WTC11 (cell line): ENCODE data around the gene LMLN. TPM values are rescaled to one million over a fixed set of nuclear protein-coding genes. Genes with fewer than 3 reads are reported as not detected.
"Not testable (repeated sequence)": the region's sequence is repeated elsewhere in the genome, so short reads cannot be mapped to it uniquely, and the experiment has no call there.

Source experiments
- ATAC-seq: fragments of 200-7000 bp; cut with Tn5 transposase; 2 replicates; pipeline ENCODE4 v1.10.0; 2021; ENCODE audit warnings: mild to moderate bottlenecking, moderate library complexity
- CTCF ChIA-PET: fragments of 300-600 bp; sonication (Branson Sonifier 250); formaldehyde crosslinking; loops from one replicate; lab custom pipeline; 2021; ENCODE audit warnings: antibody characterized with exemption; lab: Charles Lee
- POLR2A ChIA-PET: fragments of 350-600 bp; sonication (Branson Sonifier 250); formaldehyde crosslinking; loops from one replicate; lab custom pipeline; 2021; ENCODE audit warnings: antibody characterized with exemption; lab: Charles Lee
- DNase-seq: peaks from one replicate; pipeline ENCODE4 v3.0.0; 2021; ENCODE audit warnings: low spot score
- H3K27ac Mint-ChIP-seq: 2 replicates; pipeline ENCODE4 v1.8.0; 2021; ENCODE audit warnings: mixed read lengths
- H3K27me3 Mint-ChIP-seq: 2 replicates; pipeline ENCODE4 v1.8.0; 2021; ENCODE audit warnings: low read depth, mild to moderate bottlenecking, moderate library complexity, mixed read lengths
- H3K36me3 Mint-ChIP-seq: 2 replicates; pipeline ENCODE4 v1.8.0; 2021; ENCODE audit warnings: mixed read lengths
- H3K4me1 Mint-ChIP-seq: 2 replicates; pipeline ENCODE4 v1.8.0; 2022; ENCODE audit warnings: mixed read lengths
- H3K4me3 Mint-ChIP-seq: 2 replicates; pipeline ENCODE4 v1.8.0; 2021; ENCODE audit warnings: mild to moderate bottlenecking, moderate library complexity, mixed read lengths
- H3K9me3 Mint-ChIP-seq: 2 replicates; pipeline ENCODE4 v1.8.0; 2021; ENCODE audit warnings: mixed read lengths
- CBFB ChIP-seq: sonication (generic); formaldehyde crosslinking; IDR thresholded peaks from 2 replicates; pipeline ENCODE4 v1.8.1; 2022; ENCODE audit warnings: mild to moderate bottlenecking, low read depth, missing genetic modification reagents
- E2F5 ChIP-seq: sonication (generic); formaldehyde crosslinking; IDR thresholded peaks from 2 replicates; pipeline ENCODE4 v1.8.1; 2022; ENCODE audit warnings: mild to moderate bottlenecking, moderate library complexity, missing genetic modification reagents
- ERG ChIP-seq: fragments of 250-450 bp; sonication (Bioruptor Pico); IDR thresholded peaks from 2 replicates; pipeline ENCODE4 v1.8.0; 2021; ENCODE audit warnings: mild to moderate bottlenecking
- FOXP1 ChIP-seq: sonication (generic); formaldehyde crosslinking; IDR thresholded peaks from 2 replicates; pipeline ENCODE4 v1.8.0; 2022; ENCODE audit warnings: missing genetic modification reagents, mild to moderate bottlenecking, moderate library complexity, borderline replicate concordance
- GABPB1 ChIP-seq: sonication (generic); formaldehyde crosslinking; IDR thresholded peaks from 2 replicates; pipeline ENCODE4 v1.8.1; 2023; ENCODE audit warnings: mild to moderate bottlenecking, missing genetic modification reagents
- GRHL2 ChIP-seq: fragments of 250-450 bp; sonication (Bioruptor Pico); IDR thresholded peaks from 2 replicates; pipeline ENCODE4 v1.8.0; 2022; ENCODE audit warnings: mild to moderate bottlenecking, moderate library complexity; ENCODE audit not compliant: insufficient replicate concordance, severe bottlenecking
- GTF2I ChIP-seq: fragments of 250-450 bp; sonication (Bioruptor Pico); conservative IDR thresholded peaks from 2 replicates; pipeline ENCODE4 v1.4.0; 2021; ENCODE audit warnings: mild to moderate bottlenecking
- NR2C2 ChIP-seq: sonication (generic); formaldehyde crosslinking; IDR thresholded peaks from 2 replicates; pipeline ENCODE4 v1.8.0; 2022; ENCODE audit warnings: mild to moderate bottlenecking, missing genetic modification reagents
- PRRX2 ChIP-seq: fragments of 250-450 bp; sonication (Bioruptor Pico); IDR thresholded peaks from 2 replicates; pipeline ENCODE4 v1.8.0; 2021; ENCODE audit warnings: mild to moderate bottlenecking
- TEAD1 ChIP-seq: sonication (generic); formaldehyde crosslinking; IDR thresholded peaks from 2 replicates; pipeline ENCODE4 v1.8.0; 2022; ENCODE audit warnings: mild to moderate bottlenecking, missing genetic modification reagents
- TEAD4 ChIP-seq: sonication (generic); formaldehyde crosslinking; IDR thresholded peaks from 2 replicates; pipeline ENCODE4 v1.8.0; 2022; ENCODE audit warnings: mild to moderate bottlenecking, missing genetic modification reagents
- USF1 ChIP-seq: sonication (generic); formaldehyde crosslinking; IDR thresholded peaks from 2 replicates; pipeline ENCODE4 v1.8.0; 2022; ENCODE audit warnings: mild to moderate bottlenecking, missing genetic modification reagents
- USF2 ChIP-seq: sonication (generic); formaldehyde crosslinking; IDR thresholded peaks from 2 replicates; pipeline ENCODE4 v1.8.1; 2023; ENCODE audit warnings: mild to moderate bottlenecking, missing genetic modification reagents, moderate library complexity
- ZBTB43 ChIP-seq: sonication (generic); formaldehyde crosslinking; IDR thresholded peaks from 2 replicates; pipeline ENCODE4 v1.8.1; 2023; ENCODE audit warnings: mild to moderate bottlenecking, missing genetic modification reagents
- ZNF219 ChIP-seq: sonication (generic); formaldehyde crosslinking; IDR thresholded peaks from 2 replicates; pipeline ENCODE4 v1.8.0; 2023; ENCODE audit warnings: missing genetic modification reagents, mild to moderate bottlenecking, borderline replicate concordance
- ZNF232 ChIP-seq: sonication (generic); formaldehyde crosslinking; IDR thresholded peaks from 2 replicates; pipeline ENCODE4 v1.8.0; 2022; ENCODE audit warnings: mild to moderate bottlenecking, missing genetic modification reagents
- ZNF281 ChIP-seq: sonication (generic); formaldehyde crosslinking; IDR thresholded peaks from 2 replicates; pipeline ENCODE4 v1.8.0; 2023; ENCODE audit warnings: mild to moderate bottlenecking, missing genetic modification reagents
- ZNF423 ChIP-seq: fragments of 250-450 bp; sonication (Bioruptor Pico); IDR thresholded peaks from 2 replicates; pipeline ENCODE4 v2.1.2; 2022; ENCODE audit warnings: mild to moderate bottlenecking, moderate library complexity
- total RNA-seq: library from RNA; stranded (reverse); gene quantifications from 3 replicates; pipeline ENCODE4 v1.2.3, GENCODE V29; 2021

Gene LMLN
- total RNA-seq, 1 experiment from 2014 or later = 5.2 TPM

GRCh38 chr3:198048445-198048844, 88.4 kb downstream of the LMLN start:
- H3K4me1 Mint-ChIP-seq = no peaks in the 10 kb centered on the region
- DNase-seq (no peak), ATAC-seq (no peak)
- no peak overlapping the region for H3K4me3 Mint-ChIP-seq
- H3K9me3 Mint-ChIP-seq = peaks cover 20% of the 10 kb centered on the region
- no peak for TF ChIP-seq ERG (CRISPR knock-in tag)
- TF ChIP-seq ZNF232 = no peak
- TF ChIP-seq ZNF219 (CRISPR knock-in tag) = no peak
- TF ChIP-seq USF1 (CRISPR knock-in tag) = no peak
- TF ChIP-seq NR2C2 (CRISPR knock-in tag) = no peak
- TF ChIP-seq CBFB (CRISPR knock-in tag) = no peak
- TF ChIP-seq ZBTB43 (CRISPR knock-in tag) = no peak
- TF ChIP-seq ZNF423 = no peak
- TF ChIP-seq TEAD4 (CRISPR knock-in tag) = no peak
- TF ChIP-seq USF2 = no peak
- no peak for TF ChIP-seq TEAD1 (CRISPR knock-in tag)
- POLR2A ChIA-PET = no interaction called here
- no peaks in the 10 kb centered on the region; the same call in 1 of the 2 replicates for H3K27me3 Mint-ChIP-seq
- peaks cover 18% of the 10 kb centered on the region for H3K36me3 Mint-ChIP-seq
- H3K27ac Mint-ChIP-seq = no peak overlapping the region
- CTCF ChIA-PET = no interaction called here

GRCh38 chr3:198051836-198052235, 91.8 kb downstream of the LMLN start:
- POLR2A ChIA-PET = no interaction called here
- no peaks in the 10 kb centered on the region for H3K4me1 Mint-ChIP-seq
- CTCF ChIA-PET = no interaction called here

GRCh38 chr3:198053462-198053861, 93.4 kb downstream of the LMLN start:
- POLR2A ChIA-PET = not testable (repeated sequence)

More at GRCh38 chr3:198051836-198052235, 91.8 kb downstream of the LMLN start:
- no peak overlapping the region for H3K27ac Mint-ChIP-seq
- no peak overlapping the region for H3K4me3 Mint-ChIP-seq
- H3K36me3 Mint-ChIP-seq = peaks cover 18% of the 10 kb centered on the region
- no peak for TF ChIP-seq FOXP1 (CRISPR knock-in tag)
- TF ChIP-seq, all 79 proteins: peak for 0
- no peak for DNase-seq
- H3K27me3 Mint-ChIP-seq = no peaks in the 10 kb centered on the region; the same call in 1 of the 2 replicates
- no peak for ATAC-seq
- peaks cover 30% of the 10 kb centered on the region for H3K9me3 Mint-ChIP-seq

GRCh38 chr3:198061119-198062067, 101.4 kb downstream of the LMLN start:
- Mint-ChIP-seq H3K9me3 (peaks cover 4% of the 10 kb centered on the region), H3K36me3 (peaks cover 2% of the 10 kb centered on the region; the same call in 1 of the 2 replicates), H3K4me1 (no peaks in the 10 kb centered on the region), H3K27me3 (no peaks in the 10 kb centered on the region; the same call in 1 of the 2 replicates), H3K4me3 (no peak overlapping the region), H3K27ac (no peak overlapping the region)
- ATAC-seq = no peak
- ChIA-PET POLR2A (no interaction called here), CTCF (interaction anchor here (0.5 to 1.6 kb wide), 4 partner anchors 11 to 156 kb away, joined by 3 to 4 read pairs (median 3); no protein-coding TSS in a partner anchor)
- DNase-seq = no peak
- TF ChIP-seq ZNF281 (CRISPR knock-in tag) (no peak), PRRX2 (no peak), ZNF219 (CRISPR knock-in tag) (no peak), E2F5 (no peak), GTF2I (CRISPR knock-in tag) (no peak), ZNF423 (no peak), GRHL2 (CRISPR knock-in tag) (no peak), GABPB1 (CRISPR knock-in tag) (no peak)

More at GRCh38 chr3:198053462-198053861, 93.4 kb downstream of the LMLN start:
- H3K4me1 Mint-ChIP-seq, H3K4me3 Mint-ChIP-seq, CTCF ChIA-PET, H3K27ac Mint-ChIP-seq, DNase-seq, H3K27me3 Mint-ChIP-seq, ATAC-seq: not testable (repeated sequence)
- peaks cover 34% of the 10 kb centered on the region for H3K9me3 Mint-ChIP-seq
- peaks cover 20% of the 10 kb centered on the region for H3K36me3 Mint-ChIP-seq
